ENCODE data around the gene CPT1B.

DNA sequence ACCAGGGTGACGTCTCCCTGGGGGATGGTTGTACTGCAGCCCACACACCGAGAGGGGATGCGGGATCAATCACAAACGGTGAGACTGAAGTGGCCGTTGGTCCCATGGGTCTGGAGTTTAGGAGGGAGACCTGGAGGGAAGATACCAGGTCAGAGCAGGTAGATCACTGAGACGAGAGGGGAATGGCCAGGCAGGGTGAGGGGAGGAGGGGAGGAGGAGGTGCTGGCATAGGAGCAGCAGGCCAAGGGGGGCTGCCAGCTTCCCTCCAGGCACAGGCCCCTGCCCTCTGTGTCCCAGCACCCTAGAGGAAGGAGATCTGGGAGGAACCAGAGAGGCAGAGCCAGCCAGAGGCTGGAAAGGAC, 29.4 kb upstream of the CPT1B start:
- no peak for TF ChIP-seq EP300 (IDR thresholded peaks at IDR 0.05)
- TF ChIP-seq, protein P1, sequence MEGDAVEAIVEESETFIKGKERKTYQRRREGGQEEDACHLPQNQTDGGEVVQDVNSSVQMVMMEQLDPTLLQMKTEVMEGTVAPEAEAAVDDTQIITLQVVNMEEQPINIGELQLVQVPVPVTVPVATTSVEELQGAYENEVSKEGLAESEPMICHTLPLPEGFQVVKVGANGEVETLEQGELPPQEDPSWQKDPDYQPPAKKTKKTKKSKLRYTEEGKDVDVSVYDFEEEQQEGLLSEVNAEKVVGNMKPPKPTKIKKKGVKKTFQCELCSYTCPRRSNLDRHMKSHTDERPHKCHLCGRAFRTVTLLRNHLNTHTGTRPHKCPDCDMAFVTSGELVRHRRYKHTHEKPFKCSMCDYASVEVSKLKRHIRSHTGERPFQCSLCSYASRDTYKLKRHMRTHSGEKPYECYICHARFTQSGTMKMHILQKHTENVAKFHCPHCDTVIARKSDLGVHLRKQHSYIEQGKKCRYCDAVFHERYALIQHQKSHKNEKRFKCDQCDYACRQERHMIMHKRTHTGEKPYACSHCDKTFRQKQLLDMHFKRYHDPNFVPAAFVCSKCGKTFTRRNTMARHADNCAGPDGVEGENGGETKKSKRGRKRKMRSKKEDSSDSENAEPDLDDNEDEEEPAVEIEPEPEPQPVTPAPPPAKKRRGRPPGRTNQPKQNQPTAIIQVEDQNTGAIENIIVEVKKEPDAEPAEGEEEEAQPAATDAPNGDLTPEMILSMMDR (IDR thresholded peaks at IDR 0.05): no peak

All from sigmoid colon (tissue), 4 donors.